Measurements from ENCODE around the gene C3orf49. TPM values are rescaled to one million over a fixed set of nuclear protein-coding genes. Genes with fewer than 3 reads are reported as not detected.

C3orf49 gene
- total and polyA plus RNA-seq, 2 of the 13 experiments (the other 11 are each of a cell fraction or from before 2014, with no cell fraction given), result not detected

DNA sequence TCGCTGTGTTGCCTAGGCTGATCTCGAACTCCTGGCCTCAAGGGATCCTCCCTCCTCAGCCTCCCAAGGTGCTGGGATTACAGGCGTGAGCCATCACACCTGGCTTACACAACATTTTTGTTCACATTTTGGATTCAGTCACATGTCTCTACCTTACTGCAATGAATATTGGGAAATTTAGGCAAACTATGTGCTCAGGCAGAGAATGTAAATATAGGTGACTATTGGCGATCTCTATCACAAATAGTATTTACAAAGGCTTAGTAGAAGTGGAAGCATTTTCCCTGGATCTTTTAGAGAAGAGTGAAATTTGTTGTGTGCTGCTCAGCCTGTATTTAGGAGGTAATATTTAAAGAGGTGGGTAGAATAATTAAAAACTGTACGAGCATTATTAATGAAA lies 72.4 kb downstream of the C3orf49 start (continued):
- TF ChIP-seq ZNF703 (CRISPR knock-in tag; IDR thresholded peaks at IDR 0.05; ENCODE audit: borderline replicate concordance) (no peak), MEF2D (CRISPR knock-in tag; IDR thresholded peaks at IDR 0.05) (no peak), ATF6 (CRISPR knock-in tag; conservative IDR thresholded peaks at IDR 0.05) (no peak), PLSCR1 (CRISPR knock-in tag; IDR thresholded peaks at IDR 0.05; ENCODE audit: borderline replicate concordance) (no peak), KDM1A (CRISPR knock-in tag; IDR thresholded peaks at IDR 0.05) (no peak), DZIP1 (CRISPR knock-in tag; IDR thresholded peaks at IDR 0.05) (no peak), ZNF143 (CRISPR knock-in tag; IDR thresholded peaks at IDR 0.05) (no peak), ZFY (CRISPR knock-in tag; IDR thresholded peaks at IDR 0.05) (no peak), ATF1 (CRISPR knock-in tag; IDR thresholded peaks at IDR 0.05) (no peak), MAFF (IDR thresholded peaks at IDR 0.05; ENCODE audit: low read depth, low read length) (no peak), ZNF329 (CRISPR knock-in tag; IDR thresholded peaks at IDR 0.05; ENCODE audit: low read depth) (no peak)
- TF ChIP-seq, protein P1, sequence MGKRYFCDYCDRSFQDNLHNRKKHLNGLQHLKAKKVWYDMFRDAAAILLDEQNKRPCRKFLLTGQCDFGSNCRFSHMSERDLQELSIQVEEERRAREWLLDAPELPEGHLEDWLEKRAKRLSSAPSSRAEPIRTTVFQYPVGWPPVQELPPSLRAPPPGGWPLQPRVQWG (CRISPR knock-in tag; IDR thresholded peaks at IDR 0.05; ENCODE audit: borderline replicate concordance, low read depth), result no peak
- TF ChIP-seq, protein P2, sequence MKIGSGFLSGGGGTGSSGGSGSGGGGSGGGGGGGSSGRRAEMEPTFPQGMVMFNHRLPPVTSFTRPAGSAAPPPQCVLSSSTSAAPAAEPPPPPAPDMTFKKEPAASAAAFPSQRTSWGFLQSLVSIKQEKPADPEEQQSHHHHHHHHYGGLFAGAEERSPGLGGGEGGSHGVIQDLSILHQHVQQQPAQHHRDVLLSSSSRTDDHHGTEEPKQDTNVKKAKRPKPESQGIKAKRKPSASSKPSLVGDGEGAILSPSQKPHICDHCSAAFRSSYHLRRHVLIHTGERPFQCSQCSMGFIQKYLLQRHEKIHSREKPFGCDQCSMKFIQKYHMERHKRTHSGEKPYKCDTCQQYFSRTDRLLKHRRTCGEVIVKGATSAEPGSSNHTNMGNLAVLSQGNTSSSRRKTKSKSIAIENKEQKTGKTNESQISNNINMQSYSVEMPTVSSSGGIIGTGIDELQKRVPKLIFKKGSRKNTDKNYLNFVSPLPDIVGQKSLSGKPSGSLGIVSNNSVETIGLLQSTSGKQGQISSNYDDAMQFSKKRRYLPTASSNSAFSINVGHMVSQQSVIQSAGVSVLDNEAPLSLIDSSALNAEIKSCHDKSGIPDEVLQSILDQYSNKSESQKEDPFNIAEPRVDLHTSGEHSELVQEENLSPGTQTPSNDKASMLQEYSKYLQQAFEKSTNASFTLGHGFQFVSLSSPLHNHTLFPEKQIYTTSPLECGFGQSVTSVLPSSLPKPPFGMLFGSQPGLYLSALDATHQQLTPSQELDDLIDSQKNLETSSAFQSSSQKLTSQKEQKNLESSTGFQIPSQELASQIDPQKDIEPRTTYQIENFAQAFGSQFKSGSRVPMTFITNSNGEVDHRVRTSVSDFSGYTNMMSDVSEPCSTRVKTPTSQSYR (CRISPR knock-in tag; IDR thresholded peaks at IDR 0.05; ENCODE audit: borderline replicate concordance), result no peak
- TF ChIP-seq, protein P3, sequence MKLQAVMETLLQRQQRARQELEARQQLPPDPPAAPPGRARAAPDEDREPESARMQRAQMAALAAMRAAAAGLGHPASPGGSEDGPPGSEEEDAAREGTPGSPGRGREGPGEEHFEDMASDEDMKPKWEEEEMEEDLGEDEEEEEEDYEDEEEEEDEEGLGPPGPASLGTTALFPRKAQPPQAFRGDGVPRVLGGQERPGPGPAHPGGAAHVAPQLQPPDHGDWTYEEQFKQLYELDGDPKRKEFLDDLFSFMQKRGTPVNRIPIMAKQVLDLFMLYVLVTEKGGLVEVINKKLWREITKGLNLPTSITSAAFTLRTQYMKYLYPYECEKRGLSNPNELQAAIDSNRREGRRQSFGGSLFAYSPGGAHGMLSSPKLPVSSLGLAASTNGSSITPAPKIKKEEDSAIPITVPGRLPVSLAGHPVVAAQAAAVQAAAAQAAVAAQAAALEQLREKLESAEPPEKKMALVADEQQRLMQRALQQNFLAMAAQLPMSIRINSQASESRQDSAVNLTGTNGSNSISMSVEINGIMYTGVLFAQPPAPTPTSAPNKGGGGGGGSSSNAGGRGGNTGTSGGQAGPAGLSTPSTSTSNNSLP (IDR thresholded peaks at IDR 0.05; ENCODE audit: low read depth, low read length), result peak; percentile 22; the same call in 1 of the 2 replicates
- TF ChIP-seq, protein P4, sequence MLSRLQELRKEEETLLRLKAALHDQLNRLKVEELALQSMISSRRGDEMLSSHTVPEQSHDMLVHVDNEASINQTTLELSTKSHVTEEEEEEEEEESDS (CRISPR knock-in tag; IDR thresholded peaks at IDR 0.05; ENCODE audit: borderline replicate concordance), result no peak

Data from HepG2 (cell line).